ENCODE data around the gene CDKL5. TPM values are rescaled to one million over a fixed set of nuclear protein-coding genes. Genes with fewer than 3 reads are reported as not detected.

CDKL5 gene
- total RNA-seq, 1 donor from 2014 or later: 16.3 TPM

GRCh38 chrX:18557879-18558278 is 132.5 kb downstream of the CDKL5 start:
- H3K36me3 Mint-ChIP-seq: no peaks in the 10 kb centered on the region
- peaks cover 10% of the 10 kb centered on the region for H3K9me3 Mint-ChIP-seq
- H3K4me1 Mint-ChIP-seq: no peaks in the 10 kb centered on the region
- no peak overlapping the region for H3K4me3 Mint-ChIP-seq
- no peak for DNase-seq (ENCODE audit: low spot score in 2 of 2, unreplicated experiment in 2 of 2)
- no peaks in the 10 kb centered on the region for H3K27me3 Mint-ChIP-seq (ENCODE audit: low read depth)
- TF ChIP-seq, protein P1, sequence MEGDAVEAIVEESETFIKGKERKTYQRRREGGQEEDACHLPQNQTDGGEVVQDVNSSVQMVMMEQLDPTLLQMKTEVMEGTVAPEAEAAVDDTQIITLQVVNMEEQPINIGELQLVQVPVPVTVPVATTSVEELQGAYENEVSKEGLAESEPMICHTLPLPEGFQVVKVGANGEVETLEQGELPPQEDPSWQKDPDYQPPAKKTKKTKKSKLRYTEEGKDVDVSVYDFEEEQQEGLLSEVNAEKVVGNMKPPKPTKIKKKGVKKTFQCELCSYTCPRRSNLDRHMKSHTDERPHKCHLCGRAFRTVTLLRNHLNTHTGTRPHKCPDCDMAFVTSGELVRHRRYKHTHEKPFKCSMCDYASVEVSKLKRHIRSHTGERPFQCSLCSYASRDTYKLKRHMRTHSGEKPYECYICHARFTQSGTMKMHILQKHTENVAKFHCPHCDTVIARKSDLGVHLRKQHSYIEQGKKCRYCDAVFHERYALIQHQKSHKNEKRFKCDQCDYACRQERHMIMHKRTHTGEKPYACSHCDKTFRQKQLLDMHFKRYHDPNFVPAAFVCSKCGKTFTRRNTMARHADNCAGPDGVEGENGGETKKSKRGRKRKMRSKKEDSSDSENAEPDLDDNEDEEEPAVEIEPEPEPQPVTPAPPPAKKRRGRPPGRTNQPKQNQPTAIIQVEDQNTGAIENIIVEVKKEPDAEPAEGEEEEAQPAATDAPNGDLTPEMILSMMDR (IDR thresholded peaks at IDR 0.05; ENCODE audit: unreplicated experiment): no peak
- H3K27ac Mint-ChIP-seq: no peak overlapping the region

DNA sequence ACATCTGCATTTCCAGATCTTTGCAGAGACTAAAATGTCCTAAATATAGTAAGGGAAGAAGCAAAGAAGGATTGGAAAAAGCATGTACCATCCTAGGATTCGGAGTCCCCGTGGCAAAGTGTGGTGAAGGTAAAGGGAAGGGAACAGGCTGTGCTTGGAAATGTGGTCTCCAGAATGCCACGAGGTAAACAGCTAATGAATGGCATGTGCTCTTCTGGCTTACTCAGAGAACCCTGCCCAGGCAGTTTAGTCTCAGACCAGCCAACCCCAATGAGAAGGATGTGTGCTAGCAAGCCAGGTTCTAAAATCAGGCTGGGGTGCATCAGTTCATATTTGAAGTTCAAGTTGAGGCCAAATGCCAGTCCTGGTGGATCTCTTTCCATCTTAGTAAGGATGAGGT is 133.4 kb downstream of the CDKL5 start:
- Mint-ChIP-seq H3K4me1 (no peaks in the 10 kb centered on the region), H3K27me3 (ENCODE audit: low read depth) (no peaks in the 10 kb centered on the region), H3K4me3 (no peak overlapping the region), H3K36me3 (no peaks in the 10 kb centered on the region), H3K9me3 (peaks cover 6% of the 10 kb centered on the region), H3K27ac (no peak overlapping the region)
- TF ChIP-seq, protein P1 (IDR thresholded peaks at IDR 0.05; ENCODE audit: unreplicated experiment): no peak
- no peak for DNase-seq (ENCODE audit: low spot score in 2 of 2, unreplicated experiment in 2 of 2)

DNA sequence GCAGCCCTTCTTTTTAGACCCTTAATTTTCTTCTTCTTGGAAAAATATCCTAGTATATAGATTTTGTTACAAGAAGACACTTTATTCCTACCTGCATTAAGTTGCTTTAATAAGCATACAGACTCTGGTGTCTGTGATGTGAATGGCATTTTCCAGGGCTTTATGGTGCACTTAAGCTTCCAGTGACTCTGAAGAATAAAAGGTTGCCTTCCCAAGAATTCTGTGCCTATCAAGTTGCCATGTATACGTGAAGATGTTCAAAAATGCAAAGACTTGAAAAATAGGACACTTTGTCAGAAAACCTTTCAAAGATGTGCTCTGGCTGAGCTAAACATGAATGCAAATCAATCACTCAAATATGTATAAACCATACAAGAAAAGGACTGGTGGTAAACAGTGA is 135.6 kb downstream of the CDKL5 start:
- no peaks in the 10 kb centered on the region for H3K27me3 Mint-ChIP-seq (ENCODE audit: low read depth)
- no peaks in the 10 kb centered on the region for H3K4me1 Mint-ChIP-seq
- H3K36me3 Mint-ChIP-seq: peaks cover 2% of the 10 kb centered on the region
- H3K27ac Mint-ChIP-seq: no peak overlapping the region
- TF ChIP-seq, protein P1 (IDR thresholded peaks at IDR 0.05; ENCODE audit: unreplicated experiment): no peak
- H3K4me3 Mint-ChIP-seq: no peak overlapping the region
- DNase-seq (ENCODE audit: low spot score in 2 of 2, unreplicated experiment in 2 of 2): no peak
- peaks cover 12% of the 10 kb centered on the region for H3K9me3 Mint-ChIP-seq

DNA sequence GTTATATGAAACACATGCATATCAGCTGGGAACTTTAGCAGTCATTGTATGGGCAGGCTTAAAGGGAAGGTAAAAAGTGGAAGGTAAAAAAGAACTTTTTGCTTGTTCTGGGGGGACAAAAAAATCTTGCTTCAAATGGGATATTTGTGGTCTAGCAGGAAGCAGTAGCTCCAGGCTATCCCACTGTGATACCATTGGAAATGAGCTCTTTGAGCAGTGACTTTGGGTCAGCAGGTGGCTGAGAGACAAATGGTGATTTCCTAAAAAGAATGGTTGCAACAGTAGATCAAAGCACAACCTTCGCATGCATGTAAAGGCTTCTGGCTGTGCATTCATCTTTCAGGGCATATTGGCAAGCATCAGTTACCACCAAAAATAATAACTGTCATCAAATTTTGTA is 140.3 kb downstream of the CDKL5 start:
- no peaks in the 10 kb centered on the region for H3K27me3 Mint-ChIP-seq (ENCODE audit: low read depth)
- peaks cover 17% of the 10 kb centered on the region for H3K9me3 Mint-ChIP-seq
- H3K36me3 Mint-ChIP-seq: peaks cover 4% of the 10 kb centered on the region
- H3K27ac Mint-ChIP-seq: no peak overlapping the region
- H3K4me3 Mint-ChIP-seq: no peak overlapping the region
- DNase-seq (ENCODE audit: low spot score in 2 of 2, unreplicated experiment in 2 of 2): no peak
- no peaks in the 10 kb centered on the region for H3K4me1 Mint-ChIP-seq
- TF ChIP-seq, protein P1 (IDR thresholded peaks at IDR 0.05; ENCODE audit: unreplicated experiment): no peak

DNA sequence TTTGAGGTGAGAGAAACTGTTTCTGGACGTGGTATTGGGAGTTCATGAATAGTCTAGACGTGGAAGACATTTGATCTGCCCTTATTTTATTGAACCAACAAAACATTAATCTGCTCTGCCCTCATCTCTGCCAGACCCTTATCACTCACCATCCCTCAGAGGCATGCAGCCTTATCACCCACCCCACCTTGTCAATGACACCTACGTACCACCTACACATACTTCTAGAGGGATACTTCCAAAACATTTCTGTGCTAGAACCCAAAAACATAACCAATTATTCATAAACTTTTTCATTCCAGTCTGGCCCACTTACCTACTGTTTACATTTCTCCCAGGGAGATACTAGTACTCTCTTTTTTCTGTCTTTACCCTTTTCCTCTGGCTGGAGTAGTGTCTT is 141.3 kb downstream of the CDKL5 start:
- H3K4me3 Mint-ChIP-seq: no peak overlapping the region
- no peaks in the 10 kb centered on the region for H3K4me1 Mint-ChIP-seq
- peaks cover 22% of the 10 kb centered on the region for H3K9me3 Mint-ChIP-seq
- peaks cover 4% of the 10 kb centered on the region for H3K36me3 Mint-ChIP-seq
- no peak for DNase-seq (ENCODE audit: low spot score in 2 of 2, unreplicated experiment in 2 of 2)
- H3K27me3 Mint-ChIP-seq (ENCODE audit: low read depth): no peaks in the 10 kb centered on the region
- H3K27ac Mint-ChIP-seq: no peak overlapping the region
- TF ChIP-seq, protein P1 (IDR thresholded peaks at IDR 0.05; ENCODE audit: unreplicated experiment): no peak

GRCh38 chrX:18573556-18573955 is 148.1 kb downstream of the CDKL5 start:
- TF ChIP-seq, protein P1 (IDR thresholded peaks at IDR 0.05; ENCODE audit: unreplicated experiment): no peak
- no peak overlapping the region for H3K27ac Mint-ChIP-seq
- H3K9me3 Mint-ChIP-seq: peaks cover 15% of the 10 kb centered on the region
- DNase-seq (ENCODE audit: low spot score in 2 of 2, unreplicated experiment in 2 of 2): no peak
- H3K4me3 Mint-ChIP-seq: no peak overlapping the region
- no peaks in the 10 kb centered on the region for H3K36me3 Mint-ChIP-seq
- H3K27me3 Mint-ChIP-seq (ENCODE audit: low read depth): no peaks in the 10 kb centered on the region
- H3K4me1 Mint-ChIP-seq: no peaks in the 10 kb centered on the region
